Measurements from ENCODE around the gene NPIPB5.
"Not testable (repeated sequence)": the region's sequence is repeated elsewhere in the genome, so short reads cannot be mapped to it uniquely, and the experiment has no call there.

The NPIPB5 gene

DNA sequence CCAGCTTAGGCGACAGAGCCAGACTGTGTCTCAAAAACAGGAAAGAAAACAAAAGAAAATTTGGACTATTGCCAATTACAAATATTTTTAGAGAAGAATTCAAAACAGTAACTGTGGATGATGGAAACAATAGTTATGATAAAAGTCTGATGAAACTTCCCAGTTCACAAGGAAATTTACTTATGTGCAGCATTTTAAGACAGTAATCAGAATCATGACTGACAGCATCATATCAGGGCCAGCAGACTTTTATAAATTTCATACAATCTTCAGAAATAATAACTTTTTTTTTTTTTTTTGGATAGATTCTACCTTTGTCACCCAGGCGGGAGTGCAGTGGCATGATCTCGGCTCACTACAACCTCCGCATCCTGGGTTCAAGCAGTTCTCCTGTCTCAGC, at the start of gene NPIPB5:
Gene NPIPB5 (plus strand): TSS at position 301 of the 400 bp plus-strand sequence. CDS start 2,911 bp downstream, outside the sequence.
- DNase-seq: not testable (repeated sequence)

DNA sequence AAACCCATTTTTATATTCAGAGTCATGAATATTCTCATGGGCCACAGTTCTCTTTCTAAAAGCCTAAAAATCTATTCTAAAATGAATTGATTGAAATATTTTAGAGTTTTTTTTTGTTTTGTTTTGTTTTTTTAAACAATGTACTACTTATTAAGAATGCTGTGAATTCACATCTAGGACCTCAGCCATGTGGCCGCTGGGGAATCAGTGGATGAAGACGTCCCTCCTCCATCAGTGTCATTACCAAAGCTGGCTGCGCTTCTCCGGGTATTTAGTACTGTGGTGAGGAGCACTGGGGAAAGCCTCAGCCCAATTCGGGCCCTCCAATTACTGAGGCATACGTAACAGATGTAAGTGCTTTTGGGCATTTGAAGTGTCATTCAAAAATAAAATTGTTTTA, 41.8 kb upstream of the NPIPB5 start:
- DNase-seq: not testable (repeated sequence)

DNA sequence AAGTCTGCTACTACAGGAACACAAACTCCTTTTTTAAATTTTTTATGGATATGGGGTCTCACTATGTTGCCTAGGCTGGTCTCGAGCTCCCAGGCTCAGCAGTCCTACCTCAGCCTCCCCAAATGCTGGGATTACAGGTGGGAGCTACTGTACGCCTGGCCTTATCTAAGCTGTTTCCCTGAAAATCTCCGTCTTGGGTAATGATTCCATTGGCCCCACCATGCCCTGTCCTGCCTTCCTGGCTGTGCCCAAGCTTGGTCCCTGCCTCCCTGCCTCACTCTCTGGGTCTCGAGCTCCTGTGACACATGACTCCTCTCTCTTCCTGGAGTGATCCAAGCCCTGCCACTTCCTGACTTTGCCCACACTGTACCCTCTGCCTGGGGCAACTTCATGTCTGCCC, 27.3 kb downstream of the NPIPB5 start:
- not testable (repeated sequence) for DNase-seq

DNA sequence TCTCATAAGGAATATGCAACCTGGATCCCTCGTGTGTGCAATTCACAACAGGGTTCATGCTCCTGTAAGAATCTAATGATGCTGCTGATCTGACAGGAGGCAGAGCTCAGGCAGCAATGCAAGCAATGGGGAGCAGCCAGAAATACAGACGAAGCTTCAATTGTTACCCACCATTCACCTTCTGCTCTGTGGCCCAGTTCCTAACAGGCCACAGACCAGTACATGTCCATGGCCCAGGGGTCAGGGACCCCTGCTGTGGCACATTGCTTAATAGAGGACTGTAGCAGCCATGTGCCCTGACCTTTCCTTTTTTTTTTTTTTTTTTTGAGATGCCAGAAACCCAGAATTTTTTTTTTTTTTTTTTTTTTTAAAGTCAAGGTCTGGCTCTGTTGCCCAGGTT, 34.1 kb downstream of the NPIPB5 start:
- DNase-seq: not testable (repeated sequence)

DNA sequence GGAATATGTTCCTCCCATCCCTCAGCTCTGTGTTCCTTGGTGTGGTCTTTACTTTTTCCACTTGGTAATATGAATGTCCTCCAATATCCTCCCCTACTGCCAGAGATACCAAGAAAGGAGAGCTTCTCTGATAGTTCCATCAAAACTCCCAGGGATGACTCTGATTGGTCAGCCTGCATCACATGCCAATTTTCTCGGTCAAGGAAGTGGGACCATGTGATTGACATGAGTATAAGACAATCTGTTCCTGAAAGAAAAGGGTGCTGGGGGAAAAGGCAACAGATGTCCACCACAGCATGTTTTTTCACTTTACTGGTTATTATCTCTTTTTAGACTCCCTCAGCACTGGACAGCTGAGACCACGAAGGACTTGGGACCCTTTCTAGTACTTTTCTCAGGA, 35.9 kb downstream of the NPIPB5 start:
- DNase-seq: not testable (repeated sequence)

DNA sequence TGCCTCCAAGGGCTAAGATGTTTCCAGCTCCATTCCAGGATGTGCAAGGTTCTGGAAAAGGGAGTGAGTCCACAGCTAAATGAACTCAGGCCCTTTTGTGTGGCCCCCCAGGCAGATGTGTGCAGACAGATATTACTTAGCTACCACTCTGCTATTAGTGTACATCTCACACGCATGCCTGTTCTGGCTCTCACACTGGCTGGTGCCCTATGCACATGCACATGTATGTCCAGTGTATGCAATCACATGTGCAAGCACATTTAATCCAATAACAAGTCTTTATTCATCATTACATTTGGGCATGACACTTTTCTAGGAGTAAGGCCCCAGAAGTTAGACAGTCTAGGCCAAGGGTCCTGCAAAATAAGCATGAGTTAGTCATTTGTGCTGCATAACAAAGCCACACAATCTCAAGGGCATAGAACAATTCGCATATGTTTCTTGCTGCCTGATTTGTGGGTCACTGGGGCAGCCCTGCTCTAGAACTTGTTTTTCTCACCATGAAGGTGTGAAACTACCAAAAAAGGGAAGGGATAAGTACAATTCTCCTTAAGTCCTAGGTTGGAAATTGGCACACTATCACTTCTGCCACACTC, 36.6 kb downstream of the NPIPB5 start:
- not testable (repeated sequence) for DNase-seq

DNA sequence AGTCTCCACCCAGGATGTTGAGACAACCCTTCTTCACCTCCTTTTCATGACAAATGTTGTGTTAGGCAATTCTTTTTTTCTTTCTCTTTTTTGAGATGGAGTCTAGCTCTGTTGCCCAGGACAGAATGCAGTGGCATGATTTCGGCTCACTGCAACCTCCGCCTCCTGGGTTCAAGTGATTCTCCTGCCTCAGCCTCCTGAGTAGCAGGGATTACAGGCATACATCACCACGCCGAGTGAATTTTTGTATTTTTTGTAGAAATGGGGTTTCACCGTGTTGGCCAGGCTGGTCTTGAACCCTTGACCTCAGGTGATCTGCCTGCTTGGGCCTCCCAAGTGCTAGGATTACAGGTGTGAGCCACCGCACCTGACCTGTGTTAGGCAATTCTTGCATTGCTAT, 39.2 kb downstream of the NPIPB5 start:
- not testable (repeated sequence) for DNase-seq

DNA sequence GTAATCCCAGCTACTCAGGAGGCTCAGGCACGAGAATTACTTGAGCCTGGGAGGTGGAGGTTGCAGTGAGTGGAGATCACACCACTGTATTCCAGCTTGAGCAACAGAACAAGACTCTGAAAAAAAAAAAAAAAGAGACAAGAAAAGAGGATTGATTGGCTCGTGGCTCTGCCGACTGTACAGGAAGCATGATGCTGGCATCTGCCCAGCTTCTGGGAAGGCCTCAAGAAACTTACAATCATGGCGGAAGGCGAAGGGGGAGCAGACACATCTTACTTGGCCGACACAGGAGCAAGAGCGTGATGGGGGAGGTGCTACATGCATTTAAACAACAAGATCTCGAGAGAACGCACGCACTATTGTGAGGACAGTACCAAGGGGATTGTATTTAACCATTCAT, 40.5 kb downstream of the NPIPB5 start:
- not testable (repeated sequence) for DNase-seq

DNA sequence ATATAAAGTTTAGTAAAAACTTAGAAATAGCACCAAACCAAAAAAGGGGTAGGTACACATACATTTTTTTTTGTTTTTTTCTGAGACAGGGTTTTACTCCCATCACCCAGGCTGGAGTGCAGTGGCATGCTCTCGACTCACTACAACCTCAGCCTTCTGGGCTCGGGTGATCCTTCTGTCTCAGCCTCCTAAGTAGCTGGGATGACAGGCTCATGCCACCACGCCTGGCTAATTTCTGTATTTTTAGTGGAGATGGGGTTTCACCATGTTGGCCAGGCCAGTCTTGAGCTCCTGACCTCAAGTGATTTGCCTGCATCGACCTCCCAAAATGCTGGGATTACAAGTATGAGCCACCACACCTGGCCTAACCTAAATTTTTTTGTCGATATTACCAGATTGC, 41.0 kb downstream of the NPIPB5 start:
- not testable (repeated sequence) for DNase-seq

DNA sequence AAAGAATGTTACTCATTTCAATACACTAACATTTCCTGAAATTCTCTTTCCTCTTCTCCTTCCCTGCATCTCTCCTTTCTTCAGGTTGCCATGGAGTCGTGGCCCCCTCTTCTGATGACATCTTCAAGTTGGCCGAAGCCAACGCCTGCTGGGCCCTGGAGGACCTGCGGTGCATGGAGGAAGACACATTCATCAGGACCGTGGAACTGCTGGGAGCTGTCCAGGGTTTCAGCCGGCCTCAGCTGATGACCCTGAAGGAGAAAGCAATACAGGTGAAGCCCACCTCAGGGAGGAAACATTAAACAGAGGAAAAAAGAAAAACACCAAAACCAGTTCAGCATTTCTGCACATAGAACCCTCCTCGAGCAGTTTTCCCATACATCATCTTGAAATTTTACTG, 46.1 kb downstream of the NPIPB5 start:
- not testable (repeated sequence) for DNase-seq

Data from activated CD4-positive, alpha-beta T cell treated with anti-CD3 and anti-CD28 coated beads for 4 hours (primary cell).